ENCODE results near the gene MAU2.
"Not testable (repeated sequence)": the region's sequence is repeated elsewhere in the genome, so short reads cannot be mapped to it uniquely, and the experiment has no call there.

Gene MAU2

DNA sequence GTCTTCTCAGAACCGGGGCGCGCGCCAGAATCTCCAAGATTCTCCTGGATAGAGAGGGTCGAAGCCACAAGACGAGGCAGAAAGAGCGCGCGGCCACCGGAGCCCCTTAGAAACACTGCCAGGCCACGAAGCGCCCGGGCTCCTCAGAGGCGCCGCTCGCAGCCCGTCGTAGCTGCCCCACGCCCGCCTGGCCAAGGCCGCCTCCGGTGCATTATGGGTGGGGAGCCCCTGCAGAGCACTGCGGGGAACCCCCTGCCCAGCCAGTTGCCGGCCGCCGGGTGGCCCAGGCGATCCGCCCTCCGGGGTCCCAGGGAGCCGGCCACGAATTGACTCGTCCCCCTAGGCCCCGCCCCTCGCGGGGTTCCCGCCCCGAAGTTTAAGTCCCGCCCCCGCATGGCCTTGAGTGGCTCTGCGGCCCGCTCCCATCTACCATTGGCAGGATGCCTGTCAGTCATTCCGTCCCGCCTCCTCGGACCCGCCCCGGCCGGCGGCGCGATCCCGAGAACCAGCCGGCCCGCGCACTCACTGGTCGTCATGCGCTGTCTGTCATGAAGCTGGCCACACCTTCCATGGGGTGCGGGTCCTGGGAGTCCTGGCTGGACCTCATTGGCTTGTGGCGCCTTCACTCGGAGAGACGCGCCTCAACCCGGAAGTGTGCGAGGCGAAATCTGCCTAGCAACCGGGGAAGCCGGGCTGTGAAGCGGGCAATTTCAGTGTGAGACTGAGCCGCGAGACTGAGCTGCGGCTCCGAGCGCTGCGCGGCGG is 64.7 kb downstream of the MAU2 start:
- peak; percentile 96 for DNase-seq

GRCh38 chr19:19385896-19386869 is 65.6 kb downstream of the MAU2 start:
- no peak for DNase-seq

DNA sequence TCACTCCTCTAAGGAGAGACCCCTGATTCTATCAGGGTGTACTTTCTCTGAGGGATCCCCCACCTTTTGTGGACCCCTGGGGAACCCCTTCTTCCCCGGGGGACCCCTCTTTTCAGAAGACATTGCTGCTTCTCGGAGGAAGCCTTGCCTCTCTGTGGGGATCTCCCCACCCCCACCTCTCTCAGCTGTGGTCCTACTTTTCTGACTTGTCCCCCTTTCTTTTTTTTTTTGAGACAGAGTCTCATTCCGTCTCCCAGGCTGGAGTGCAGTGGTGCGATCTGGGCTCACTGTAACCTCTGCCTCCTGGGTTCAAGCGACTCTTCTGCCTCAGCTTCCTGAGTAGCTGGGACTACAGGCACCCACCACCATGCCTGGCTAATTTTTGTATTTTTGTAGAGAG is 66.5 kb downstream of the MAU2 start:
- no peak for DNase-seq

DNA sequence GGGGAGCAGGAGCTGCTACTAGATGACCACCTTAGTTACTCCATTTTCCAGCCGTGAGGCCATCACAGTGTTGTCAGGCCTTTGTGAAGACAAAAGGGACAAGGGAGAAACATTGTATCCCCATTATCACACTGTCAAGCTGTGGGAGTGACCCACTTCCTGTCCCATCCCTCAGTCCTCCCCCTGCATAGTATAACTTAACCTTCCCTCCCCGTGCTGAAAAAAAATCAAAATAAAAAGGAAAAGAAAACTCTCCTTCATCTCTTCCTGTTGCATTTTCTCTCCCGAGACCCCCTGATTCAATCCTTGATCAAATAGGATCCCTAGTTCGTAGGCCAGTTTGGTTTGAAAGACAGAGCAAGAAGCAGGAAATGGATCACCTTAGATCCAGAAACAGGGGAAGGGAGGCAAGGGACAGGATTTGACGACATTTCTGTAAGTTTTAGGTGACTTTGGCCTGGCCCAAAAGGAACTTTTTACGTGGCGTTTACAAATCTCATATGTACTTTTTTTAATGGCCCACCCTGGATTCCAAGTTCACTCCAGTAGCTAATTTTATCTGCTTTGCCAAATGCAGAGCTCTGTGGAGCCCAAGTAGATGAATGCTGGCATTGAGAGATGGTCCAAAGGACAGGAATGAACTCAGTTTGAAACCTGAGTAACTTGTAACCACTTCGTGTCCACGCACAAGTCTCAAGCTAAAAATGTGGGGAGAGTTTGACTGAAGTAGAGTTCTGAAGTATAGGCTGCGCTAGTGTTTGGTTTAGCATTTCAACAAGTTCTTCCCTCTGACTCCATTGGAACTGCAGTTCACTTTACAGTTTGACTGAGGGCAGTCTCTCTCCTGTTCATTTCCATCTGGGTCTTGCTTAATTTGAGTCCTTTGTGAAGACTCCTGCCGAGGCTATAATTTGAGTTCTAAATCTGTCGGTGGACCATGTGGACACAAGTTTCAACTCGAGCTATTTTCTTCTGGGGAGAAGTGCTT is 68.2 kb downstream of the MAU2 start:
- DNase-seq, result no peak

DNA sequence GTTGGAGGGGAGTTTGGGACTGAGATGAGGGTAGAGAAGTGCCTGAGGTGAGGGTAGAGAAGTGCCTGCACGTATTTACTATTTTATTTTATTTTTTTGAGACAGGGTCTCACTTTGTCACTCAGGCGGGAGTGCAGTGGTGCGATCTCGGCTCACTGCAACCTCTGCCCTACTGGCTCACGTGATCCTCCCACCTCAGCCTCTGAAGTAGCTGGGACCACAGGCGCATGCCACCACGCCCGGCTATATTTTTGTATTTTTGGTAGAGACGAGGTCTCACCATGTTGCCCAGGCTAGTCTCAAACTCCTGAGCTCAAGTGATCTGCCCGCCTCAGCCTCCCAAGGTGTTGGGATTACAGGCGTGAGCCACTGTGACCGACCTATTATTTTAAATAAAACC is 69.1 kb downstream of the MAU2 start:
- DNase-seq, result not testable (repeated sequence)

GRCh38 chr19:19394333-19394732 is 73.7 kb downstream of the MAU2 start:
- DNase-seq, result not testable (repeated sequence)

DNA sequence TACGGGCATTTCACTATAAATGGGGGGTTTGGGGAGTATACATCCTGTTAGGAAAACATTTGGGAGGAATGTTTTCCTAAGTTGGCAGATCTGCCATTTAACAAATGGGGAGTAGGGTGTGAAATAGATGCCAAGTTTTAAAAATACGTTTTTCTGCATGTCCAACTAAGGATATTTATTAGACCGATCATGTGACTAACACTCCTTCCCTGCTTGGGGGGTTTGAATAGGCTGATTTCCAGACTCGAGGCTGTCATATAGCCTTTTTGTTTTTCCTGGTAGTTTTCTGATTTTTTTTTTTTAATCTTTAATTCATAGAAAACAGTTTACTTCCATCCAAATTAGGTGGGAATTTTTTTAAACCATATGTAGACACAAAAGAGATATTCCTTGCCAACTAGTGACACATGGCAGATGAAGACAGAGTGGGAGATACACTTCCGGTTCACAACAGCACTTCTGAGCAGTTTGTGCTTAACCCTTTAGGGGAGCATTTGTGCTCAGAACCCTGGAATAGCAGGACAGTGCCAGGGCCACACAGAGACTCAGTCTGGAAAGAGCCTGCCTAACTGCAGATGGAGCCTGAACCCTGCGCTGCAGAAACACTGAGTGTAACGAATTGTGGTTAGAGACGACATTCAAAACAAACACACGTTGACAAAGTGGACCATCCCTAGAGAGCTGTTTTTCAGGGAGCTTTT is 79.3 kb downstream of the MAU2 start:
- no peak for DNase-seq

GRCh38 chr19:19402656-19403372 is 82.2 kb downstream of the MAU2 start:
- no peak for DNase-seq

GRCh38 chr19:19403373-19403901 is 82.8 kb downstream of the MAU2 start:
- no peak for DNase-seq

DNA sequence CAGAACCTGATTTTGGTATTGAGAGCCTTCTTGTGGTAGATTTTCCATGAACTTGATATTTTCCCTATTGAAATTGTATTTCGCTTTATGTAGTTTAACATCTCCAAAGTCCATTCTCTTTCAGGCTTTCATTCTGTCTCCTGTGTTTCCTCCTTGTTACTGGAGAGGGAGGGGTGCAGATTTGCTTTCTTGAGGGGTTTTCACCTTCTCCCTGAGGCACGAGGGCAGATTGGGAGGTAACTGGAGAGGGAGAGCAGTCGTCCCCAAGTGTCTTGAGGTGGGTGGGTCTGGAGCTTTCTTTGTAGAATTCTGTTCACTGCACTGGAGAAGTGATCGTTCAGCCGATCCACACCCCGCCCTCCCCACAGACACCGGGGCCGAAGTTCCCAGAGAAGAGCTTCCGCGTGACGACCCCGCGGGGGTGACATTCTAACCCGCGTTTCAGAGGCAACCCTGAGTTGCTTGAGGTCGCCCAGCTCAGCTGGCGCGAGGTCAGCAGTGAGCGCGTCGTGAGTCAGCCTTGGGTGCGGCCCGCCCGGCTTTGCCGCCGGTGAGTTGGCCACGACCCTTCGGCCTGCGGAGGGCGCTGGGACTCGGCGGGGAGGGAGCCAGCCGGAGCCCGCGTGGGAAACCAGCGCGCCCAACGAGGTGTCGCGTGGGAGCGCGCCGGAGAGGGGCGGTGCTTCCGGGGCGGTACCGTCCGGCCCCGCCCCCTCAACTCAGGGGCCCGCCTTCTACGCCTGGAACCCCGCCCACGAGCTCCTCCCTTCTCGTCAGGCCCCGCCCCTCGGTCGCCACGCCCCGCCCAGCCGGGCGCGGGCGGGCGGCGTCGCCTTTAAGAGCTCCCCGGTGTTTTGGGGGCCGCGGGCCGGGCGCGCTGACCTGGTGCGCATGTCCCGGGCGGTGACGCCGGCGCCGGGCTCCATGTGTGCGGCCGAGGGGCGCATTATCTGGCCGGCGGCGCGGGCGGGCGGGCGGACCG is 84.5 kb downstream of the MAU2 start, which contains the start of gene GATAD2A:
Gene GATAD2A, plus strand, starts transcription at position 797 of the 982 bp plus-strand sequence. CDS start 59,671 bp downstream, outside the sequence.
- DNase-seq, result peak; percentile 4

- DNase-seq, result peak; percentile 21
Observed at GRCh38 chr19:19405971-19406877, 85.6 kb downstream of the MAU2 start.

- no peak for DNase-seq
Observed at GRCh38 chr19:19406878-19407632, 86.4 kb downstream of the MAU2 start.

GRCh38 chr19:19407633-19407930 is 87.0 kb downstream of the MAU2 start:
- no peak for DNase-seq
